ENCODE measurements around the gene LSM10.

DNA sequence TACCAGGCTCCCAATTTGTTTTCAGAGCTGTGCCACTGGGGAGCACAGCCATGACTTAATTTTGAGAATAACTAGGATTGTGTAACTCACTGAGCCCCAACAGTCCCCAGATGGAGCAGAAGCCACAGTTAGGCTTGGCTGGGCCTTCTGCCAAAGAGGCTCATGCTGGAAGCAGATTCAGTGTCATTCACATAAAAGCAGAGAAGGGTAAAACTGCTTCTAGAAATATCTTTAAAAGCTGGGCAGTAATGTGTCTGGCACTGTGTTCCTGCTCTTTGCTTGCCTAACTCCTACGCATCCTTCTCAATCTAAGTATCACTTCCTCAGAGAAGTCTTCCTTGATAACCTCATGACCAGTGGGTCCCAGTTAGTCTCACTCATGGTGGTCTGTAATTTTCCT is 32.3 kb downstream of the LSM10 start:
- TF ChIP-seq, protein P1, sequence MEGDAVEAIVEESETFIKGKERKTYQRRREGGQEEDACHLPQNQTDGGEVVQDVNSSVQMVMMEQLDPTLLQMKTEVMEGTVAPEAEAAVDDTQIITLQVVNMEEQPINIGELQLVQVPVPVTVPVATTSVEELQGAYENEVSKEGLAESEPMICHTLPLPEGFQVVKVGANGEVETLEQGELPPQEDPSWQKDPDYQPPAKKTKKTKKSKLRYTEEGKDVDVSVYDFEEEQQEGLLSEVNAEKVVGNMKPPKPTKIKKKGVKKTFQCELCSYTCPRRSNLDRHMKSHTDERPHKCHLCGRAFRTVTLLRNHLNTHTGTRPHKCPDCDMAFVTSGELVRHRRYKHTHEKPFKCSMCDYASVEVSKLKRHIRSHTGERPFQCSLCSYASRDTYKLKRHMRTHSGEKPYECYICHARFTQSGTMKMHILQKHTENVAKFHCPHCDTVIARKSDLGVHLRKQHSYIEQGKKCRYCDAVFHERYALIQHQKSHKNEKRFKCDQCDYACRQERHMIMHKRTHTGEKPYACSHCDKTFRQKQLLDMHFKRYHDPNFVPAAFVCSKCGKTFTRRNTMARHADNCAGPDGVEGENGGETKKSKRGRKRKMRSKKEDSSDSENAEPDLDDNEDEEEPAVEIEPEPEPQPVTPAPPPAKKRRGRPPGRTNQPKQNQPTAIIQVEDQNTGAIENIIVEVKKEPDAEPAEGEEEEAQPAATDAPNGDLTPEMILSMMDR (IDR thresholded peaks at IDR 0.05): no peak
- TF ChIP-seq POLR2A (IDR thresholded peaks at IDR 0.05): no peak
- no peak for TF ChIP-seq POLR2AphosphoS5 (IDR thresholded peaks at IDR 0.05)
- TF ChIP-seq EP300 (IDR thresholded peaks at IDR 0.05): no peak

Data from stomach (tissue), 4 donors.